ENCODE data around the gene PTPN13. TPM values are rescaled to one million over a fixed set of nuclear protein-coding genes. Genes with fewer than 3 reads are reported as not detected.

Gene PTPN13
- total RNA-seq, 1 donor from 2014 or later = 244 TPM

DNA sequence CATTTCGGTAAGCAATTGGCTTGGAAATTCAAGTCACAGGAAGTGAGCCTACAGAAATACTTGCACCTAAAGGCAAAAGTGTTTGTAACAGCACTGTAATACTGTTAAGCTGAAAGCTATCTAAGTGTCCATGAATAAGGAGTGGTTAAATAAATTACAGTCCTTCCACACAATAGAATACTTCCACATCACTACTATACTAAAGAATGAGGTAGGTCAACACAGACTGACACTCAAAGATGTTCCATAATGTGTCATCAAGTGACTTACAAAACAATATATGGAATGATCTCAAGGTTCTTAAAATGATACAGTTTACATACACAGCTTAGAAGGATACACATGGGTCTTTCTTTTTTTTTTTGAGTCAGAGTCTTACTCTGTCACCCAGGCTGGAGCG is 228.0 kb downstream of the PTPN13 start:
- Histone ChIP-seq H3K4me3 (no peak overlapping the region), H3F3A (ENCODE audit: low read depth) (peaks cover 7% of the 10 kb centered on the region), H3K27ac (no peak overlapping the region), H3K4me2 (no peak overlapping the region), H3K9ac (no peak overlapping the region), H2AFZ (replicated peaks) (no peak overlapping the region), H4K20me1 (ENCODE audit: low read depth) (no peaks in the 10 kb centered on the region), H3K27me3 (no peaks in the 10 kb centered on the region), H3K9me3 (ENCODE audit: low read depth) (no peaks in the 10 kb centered on the region), H3K36me3 (no peaks in the 10 kb centered on the region), H3K4me1 (no peaks in the 10 kb centered on the region), H3K79me2 (ENCODE audit: low read depth) (no peaks in the 10 kb centered on the region)
- H3K36me3 Mint-ChIP-seq = peaks cover 13% of the 10 kb centered on the region
- no peak overlapping the region for H3K4me3 Mint-ChIP-seq
- H3K9me3 Mint-ChIP-seq = no peaks in the 10 kb centered on the region
- TF ChIP-seq EZH2 (IDR thresholded peaks at IDR 0.05) (no peak), EZH2phosphoT487 (IDR thresholded peaks at IDR 0.05) (no peak)
- TF ChIP-seq, protein P1, sequence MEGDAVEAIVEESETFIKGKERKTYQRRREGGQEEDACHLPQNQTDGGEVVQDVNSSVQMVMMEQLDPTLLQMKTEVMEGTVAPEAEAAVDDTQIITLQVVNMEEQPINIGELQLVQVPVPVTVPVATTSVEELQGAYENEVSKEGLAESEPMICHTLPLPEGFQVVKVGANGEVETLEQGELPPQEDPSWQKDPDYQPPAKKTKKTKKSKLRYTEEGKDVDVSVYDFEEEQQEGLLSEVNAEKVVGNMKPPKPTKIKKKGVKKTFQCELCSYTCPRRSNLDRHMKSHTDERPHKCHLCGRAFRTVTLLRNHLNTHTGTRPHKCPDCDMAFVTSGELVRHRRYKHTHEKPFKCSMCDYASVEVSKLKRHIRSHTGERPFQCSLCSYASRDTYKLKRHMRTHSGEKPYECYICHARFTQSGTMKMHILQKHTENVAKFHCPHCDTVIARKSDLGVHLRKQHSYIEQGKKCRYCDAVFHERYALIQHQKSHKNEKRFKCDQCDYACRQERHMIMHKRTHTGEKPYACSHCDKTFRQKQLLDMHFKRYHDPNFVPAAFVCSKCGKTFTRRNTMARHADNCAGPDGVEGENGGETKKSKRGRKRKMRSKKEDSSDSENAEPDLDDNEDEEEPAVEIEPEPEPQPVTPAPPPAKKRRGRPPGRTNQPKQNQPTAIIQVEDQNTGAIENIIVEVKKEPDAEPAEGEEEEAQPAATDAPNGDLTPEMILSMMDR (IDR thresholded peaks at IDR 0.05) = no peak
- H3K4me1 Mint-ChIP-seq = peaks cover 9% of the 10 kb centered on the region
- H3K27me3 Mint-ChIP-seq (ENCODE audit: insufficient read depth, low read depth) = peaks cover 3% of the 10 kb centered on the region
- no peak overlapping the region for H3K27ac Mint-ChIP-seq
- no peak for DNase-seq (ENCODE audit: low spot score)

DNA sequence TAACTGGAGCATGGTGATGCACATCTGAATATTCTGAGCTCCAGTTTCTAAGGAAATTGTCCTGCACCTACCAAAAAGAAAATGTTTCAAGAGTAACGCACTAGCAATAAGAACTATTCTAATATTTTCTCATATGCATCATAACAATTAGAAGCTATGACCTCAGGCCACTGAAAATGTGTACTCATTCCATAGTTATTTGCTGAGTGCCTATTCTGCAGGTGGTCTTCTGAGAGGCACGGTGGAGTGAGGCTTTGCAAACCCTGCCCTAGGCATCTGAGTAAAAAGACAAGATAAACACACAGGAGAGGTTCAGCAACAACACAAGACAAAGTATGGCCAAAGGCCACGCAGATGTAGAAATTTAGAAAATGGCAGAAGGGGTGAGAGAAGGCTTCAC is 231.4 kb downstream of the PTPN13 start:
- no peaks in the 10 kb centered on the region for H3K36me3 ChIP-seq
- H3K9ac ChIP-seq = no peak overlapping the region
- H3K4me2 ChIP-seq = no peak overlapping the region
- Mint-ChIP-seq H3K4me3 (no peak overlapping the region), H3K27me3 (ENCODE audit: insufficient read depth, low read depth) (no peaks in the 10 kb centered on the region), H3K36me3 (no peaks in the 10 kb centered on the region), H3K4me1 (no peaks in the 10 kb centered on the region), H3K9me3 (no peaks in the 10 kb centered on the region), H3K27ac (no peak overlapping the region)
- no peak overlapping the region for H3K4me3 ChIP-seq
- no peak overlapping the region for H3K27ac ChIP-seq
- no peaks in the 10 kb centered on the region for H3K79me2 ChIP-seq (ENCODE audit: low read depth)
- H3F3A ChIP-seq (ENCODE audit: low read depth) = no peaks in the 10 kb centered on the region
- no peak for DNase-seq (ENCODE audit: low spot score)
- H2AFZ ChIP-seq (replicated peaks) = no peak overlapping the region
- H3K27me3 ChIP-seq = no peaks in the 10 kb centered on the region
- H4K20me1 ChIP-seq (ENCODE audit: low read depth) = no peaks in the 10 kb centered on the region
- no peaks in the 10 kb centered on the region for H3K4me1 ChIP-seq
- TF ChIP-seq EZH2 (IDR thresholded peaks at IDR 0.05) (no peak), EZH2phosphoT487 (IDR thresholded peaks at IDR 0.05) (no peak)
- TF ChIP-seq, protein P1 (IDR thresholded peaks at IDR 0.05) = no peak
- no peaks in the 10 kb centered on the region for H3K9me3 ChIP-seq (ENCODE audit: low read depth)

DNA sequence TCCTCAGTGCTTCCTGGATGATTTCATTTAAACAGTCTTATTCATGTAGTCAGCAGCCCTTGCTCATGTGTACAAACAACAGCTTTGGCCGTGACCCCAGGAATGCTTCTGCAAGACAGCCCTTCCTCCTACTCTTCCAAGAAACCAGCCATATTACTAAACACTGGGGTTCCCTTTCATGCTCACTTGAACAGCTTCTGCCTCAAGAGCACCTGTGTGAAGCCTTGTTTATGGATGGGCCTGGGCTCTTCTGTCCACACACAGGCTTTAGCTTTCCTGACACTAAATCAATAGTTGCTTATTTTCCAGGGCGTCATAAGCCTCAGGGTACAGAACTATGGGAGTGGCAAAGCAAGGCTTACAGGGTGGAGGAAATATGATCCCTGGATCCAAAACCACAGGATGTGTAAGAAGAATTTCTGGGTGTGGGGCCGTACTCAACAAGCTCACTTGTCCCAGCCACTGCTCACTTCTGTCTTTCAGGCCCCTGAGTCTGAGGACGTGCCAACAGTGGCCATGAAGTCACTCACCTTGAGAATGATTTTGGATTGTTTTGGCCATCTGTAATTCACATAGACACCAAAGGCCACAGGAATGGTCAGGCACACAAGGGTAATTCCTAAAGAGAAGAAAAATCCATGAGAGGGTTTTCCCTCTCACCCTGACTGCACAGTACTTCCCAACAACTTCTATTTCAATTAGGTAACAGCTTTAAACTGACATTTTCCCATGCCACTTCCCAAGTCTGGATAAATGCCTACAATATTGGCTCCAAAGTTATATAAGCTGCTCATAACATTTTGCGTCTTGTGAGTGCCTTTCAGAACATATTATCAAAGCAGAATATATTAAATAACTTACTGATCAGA is 237.4 kb downstream of the PTPN13 start:
- H3K4me1 ChIP-seq = no peaks in the 10 kb centered on the region
- no peak overlapping the region for H3K4me3 ChIP-seq
- no peaks in the 10 kb centered on the region for H3K27me3 ChIP-seq
- H3K27ac ChIP-seq = no peak overlapping the region
- H3K4me1 Mint-ChIP-seq = peaks cover 12% of the 10 kb centered on the region
- H3K9ac ChIP-seq = no peak overlapping the region
- no peaks in the 10 kb centered on the region for H3K9me3 ChIP-seq (ENCODE audit: low read depth)
- no peaks in the 10 kb centered on the region for H4K20me1 ChIP-seq (ENCODE audit: low read depth)
- H2AFZ ChIP-seq (replicated peaks) = no peak overlapping the region
- H3K4me3 Mint-ChIP-seq = no peak overlapping the region
- H3K36me3 ChIP-seq = no peaks in the 10 kb centered on the region
- DNase-seq (ENCODE audit: low spot score) = no peak
- no peaks in the 10 kb centered on the region for H3K36me3 Mint-ChIP-seq
- H3K27me3 Mint-ChIP-seq (ENCODE audit: insufficient read depth, low read depth) = peaks cover 2% of the 10 kb centered on the region
- TF ChIP-seq EZH2 (IDR thresholded peaks at IDR 0.05) (no peak), EZH2phosphoT487 (IDR thresholded peaks at IDR 0.05) (no peak)
- TF ChIP-seq, protein P1 (IDR thresholded peaks at IDR 0.05) = no peak
- no peaks in the 10 kb centered on the region for H3F3A ChIP-seq (ENCODE audit: low read depth)
- H3K27ac Mint-ChIP-seq = no peak overlapping the region
- no peaks in the 10 kb centered on the region for H3K9me3 Mint-ChIP-seq
- H3K79me2 ChIP-seq (ENCODE audit: low read depth) = no peaks in the 10 kb centered on the region
- no peak overlapping the region for H3K4me2 ChIP-seq
